ENCODE measurements around the gene ZNF91. TPM values are rescaled to one million over a fixed set of nuclear protein-coding genes. Genes with fewer than 3 reads are reported as not detected.
"Not testable (repeated sequence)": the region's sequence is repeated elsewhere in the genome, so short reads cannot be mapped to it uniquely, and the experiment has no call there.

ZNF91 gene
- total RNA-seq, 4 donors from 2014 or later = 50.2 to 180 (median 92.3) TPM

- no peak for DNase-seq (ENCODE audit: low spot score in 2 of 2)
- TF ChIP-seq EP300 (IDR thresholded peaks at IDR 0.05) (no peak), POLR2AphosphoS5 (IDR thresholded peaks at IDR 0.05) (no peak), CTCF (IDR thresholded peaks at IDR 0.05) (no peak), POLR2A (IDR thresholded peaks at IDR 0.05) (no peak)
- H3K27ac ChIP-seq = no peak overlapping the region
- no peaks in the 10 kb centered on the region for H3K4me1 ChIP-seq
- peaks cover 6% of the 10 kb centered on the region for H3K36me3 ChIP-seq
- no peaks in the 10 kb centered on the region for H3K27me3 ChIP-seq
- H3K9me3 ChIP-seq = peaks cover 20% of the 10 kb centered on the region
- H3K4me3 ChIP-seq = no peak overlapping the region
Measured at GRCh38 chr19:23328211-23328610, 67.1 kb downstream of the ZNF91 start.

- no peaks in the 10 kb centered on the region for H3K27me3 ChIP-seq
- no peak for DNase-seq (ENCODE audit: low spot score in 2 of 2)
- TF ChIP-seq POLR2AphosphoS5 (IDR thresholded peaks at IDR 0.05) (no peak), EP300 (IDR thresholded peaks at IDR 0.05) (no peak), POLR2A (IDR thresholded peaks at IDR 0.05) (no peak), CTCF (IDR thresholded peaks at IDR 0.05) (no peak)
- no peaks in the 10 kb centered on the region for H3K4me1 ChIP-seq
- WGBS = 84% methylated on average over 4 of the region's 4 CpGs
- H3K4me3 ChIP-seq = no peak overlapping the region
- peaks cover 25% of the 10 kb centered on the region for H3K9me3 ChIP-seq
- H3K36me3 ChIP-seq = no peaks in the 10 kb centered on the region
- no peak overlapping the region for H3K27ac ChIP-seq
Measured at GRCh38 chr19:23321953-23322549, 73.2 kb downstream of the ZNF91 start.

- not testable (repeated sequence) for DNase-seq (ENCODE audit: low spot score in 2 of 2); H3K27ac ChIP-seq; H3K36me3 ChIP-seq; H3K27me3 ChIP-seq; H3K4me1 ChIP-seq; H3K4me3 ChIP-seq
- peaks cover 21% of the 10 kb centered on the region for H3K9me3 ChIP-seq
Measured at GRCh38 chr19:23321403-23321802, 73.9 kb downstream of the ZNF91 start.

- H3K27me3 ChIP-seq; H3K36me3 ChIP-seq; H3K27ac ChIP-seq; H3K4me3 ChIP-seq; DNase-seq (ENCODE audit: low spot score in 2 of 2); H3K4me1 ChIP-seq: not testable (repeated sequence)
- peaks cover 20% of the 10 kb centered on the region for H3K9me3 ChIP-seq
- WGBS = 87% methylated on average over 3 of the region's 3 CpGs
Measured at GRCh38 chr19:23319571-23319970, 75.7 kb downstream of the ZNF91 start.

GRCh38 chr19:23318941-23319340 lies 76.3 kb downstream of the ZNF91 start:
- peaks cover 20% of the 10 kb centered on the region for H3K9me3 ChIP-seq
- H3K27ac ChIP-seq; DNase-seq (ENCODE audit: low spot score in 2 of 2); H3K36me3 ChIP-seq; H3K4me1 ChIP-seq; H3K27me3 ChIP-seq; H3K4me3 ChIP-seq: not testable (repeated sequence)
- 100% methylated on average over 2 of the region's 2 CpGs for WGBS

- 100% methylated on average over 1 of the region's 1 CpG for WGBS
- TF ChIP-seq POLR2AphosphoS5 (IDR thresholded peaks at IDR 0.05) = no peak
- no peak for TF ChIP-seq CTCF (IDR thresholded peaks at IDR 0.05)
- no peak for TF ChIP-seq POLR2A (IDR thresholded peaks at IDR 0.05)
- TF ChIP-seq EP300 (IDR thresholded peaks at IDR 0.05) = no peak
- no peak for DNase-seq (ENCODE audit: low spot score in 2 of 2)
Measured at GRCh38 chr19:23318143-23318542, 77.1 kb downstream of the ZNF91 start.

GRCh38 chr19:23315286-23315685 lies 80.0 kb downstream of the ZNF91 start:
- Histone ChIP-seq H3K9me3 (peaks cover 3% of the 10 kb centered on the region), H3K36me3 (no peaks in the 10 kb centered on the region)
- WGBS = 80% methylated on average over 2 of the region's 2 CpGs

More at GRCh38 chr19:23318143-23318542, 77.1 kb downstream of the ZNF91 start:
- Histone ChIP-seq H3K4me3 (no peak overlapping the region), H3K9me3 (peaks cover 12% of the 10 kb centered on the region), H3K27ac (no peak overlapping the region), H3K27me3 (no peaks in the 10 kb centered on the region), H3K4me1 (no peaks in the 10 kb centered on the region), H3K36me3 (no peaks in the 10 kb centered on the region)

More at GRCh38 chr19:23315286-23315685, 80.0 kb downstream of the ZNF91 start:
- Histone ChIP-seq H3K27ac (no peak overlapping the region), H3K4me3 (no peak overlapping the region), H3K4me1 (no peaks in the 10 kb centered on the region), H3K27me3 (no peaks in the 10 kb centered on the region)
- no peak for DNase-seq (ENCODE audit: low spot score in 2 of 2)
- no peak for TF ChIP-seq EP300 (IDR thresholded peaks at IDR 0.05)
- TF ChIP-seq CTCF (IDR thresholded peaks at IDR 0.05) = no peak
- no peak for TF ChIP-seq POLR2A (IDR thresholded peaks at IDR 0.05)
- TF ChIP-seq POLR2AphosphoS5 (IDR thresholded peaks at IDR 0.05) = no peak
